Stimulated activated CD4-positive, alpha-beta T cell treated with anti-CD3 and anti-CD28 coated beads, TNF-alpha, amount 100 ng/mL, for 24 hours (primary cell): Measurements from ENCODE around the gene EVA1C.
"Not testable (repeated sequence)": the region's sequence is repeated elsewhere in the genome, so short reads cannot be mapped to it uniquely, and the experiment has no call there.

Experiments
- DNase-seq, 3 experiments: peaks; one replicate each; pipeline ENCODE4 v3.0.0-alpha.2; 2020; ENCODE audit warnings: low read depth in 3 of 3

Gene EVA1C

GRCh38 chr21:32424674-32425073 lies 12.2 kb downstream of the EVA1C start:
- DNase-seq = no peak

- no peak for DNase-seq
Measured at GRCh38 chr21:32425628-32426027, 13.1 kb downstream of the EVA1C start.

GRCh38 chr21:32426066-32426465 lies 13.6 kb downstream of the EVA1C start:
- no peak for DNase-seq

- DNase-seq = no peak
Measured at GRCh38 chr21:32426592-32427051, 14.1 kb downstream of the EVA1C start.

GRCh38 chr21:32427958-32428623 lies 15.6 kb downstream of the EVA1C start:
- DNase-seq = no peak

- not testable (repeated sequence) for DNase-seq
Measured at GRCh38 chr21:32432982-32433660, 20.6 kb downstream of the EVA1C start.

GRCh38 chr21:32437729-32438128 lies 25.2 kb downstream of the EVA1C start:
- DNase-seq = no peak

GRCh38 chr21:32442566-32443318 lies 30.2 kb downstream of the EVA1C start:
- DNase-seq = no peak

GRCh38 chr21:32445101-32445500 lies 32.6 kb downstream of the EVA1C start:
- DNase-seq = no peak

- DNase-seq = not testable (repeated sequence)
Measured at GRCh38 chr21:32446440-32446839, 33.9 kb downstream of the EVA1C start.

GRCh38 chr21:32447224-32447623 lies 34.7 kb downstream of the EVA1C start:
- no peak for DNase-seq

GRCh38 chr21:32448803-32449594 lies 36.5 kb downstream of the EVA1C start:
- DNase-seq = no peak

- not testable (repeated sequence) for DNase-seq
Measured at GRCh38 chr21:32450881-32451701, 38.6 kb downstream of the EVA1C start.

- not testable (repeated sequence) for DNase-seq
Measured at GRCh38 chr21:32452191-32452590, 39.7 kb downstream of the EVA1C start.

- DNase-seq = no peak
Measured at GRCh38 chr21:32452641-32453040, 40.1 kb downstream of the EVA1C start.

GRCh38 chr21:32455548-32455947 lies 43.0 kb downstream of the EVA1C start:
- no peak for DNase-seq

- no peak for DNase-seq
Measured at GRCh38 chr21:32456497-32456918, 44.0 kb downstream of the EVA1C start.

GRCh38 chr21:32457360-32457840 lies 44.9 kb downstream of the EVA1C start:
- DNase-seq = no peak

GRCh38 chr21:32457962-32458361 lies 45.5 kb downstream of the EVA1C start:
- DNase-seq = no peak

- DNase-seq = no peak
Measured at GRCh38 chr21:32459972-32460371, 47.5 kb downstream of the EVA1C start.

- DNase-seq = no peak
Measured at GRCh38 chr21:32461503-32461902, 49.0 kb downstream of the EVA1C start.
